Large intestine (tissue), 3 donors: ENCODE data around the gene KHSRP. TPM values are rescaled to one million over a fixed set of nuclear protein-coding genes. Genes with fewer than 3 reads are reported as not detected.
"Not testable (repeated sequence)": the region's sequence is repeated elsewhere in the genome, so short reads cannot be mapped to it uniquely, and the experiment has no call there.

Source experiments
- DNase-seq, 2 donors: peaks; one replicate each; pipeline versions ENCODE4 v3.0.0 to v3.0.0-alpha.2; 2013
- H3K27ac ChIP-seq: one replicate; pipeline ENCODE4 v1.5.1; 2013; ENCODE audit warnings: low read length
- H3K27me3 ChIP-seq: 2 replicates; pipeline ENCODE4 v1.6.1; 2013; ENCODE audit warnings: low read length; ENCODE audit not compliant: control insufficient read depth, insufficient read depth
- H3K36me3 ChIP-seq: 2 replicates; pipeline ENCODE4 v1.6.1; 2013; ENCODE audit warnings: low read length; ENCODE audit not compliant: control insufficient read depth, insufficient read depth
- H3K4me1 ChIP-seq: one replicate; pipeline ENCODE4 v1.6.1; 2013; ENCODE audit warnings: low read length; ENCODE audit not compliant: control insufficient read depth, insufficient read depth
- H3K4me3 ChIP-seq: one replicate; pipeline ENCODE4 v1.5.1; 2013; ENCODE audit warnings: low read length
- H3K9me3 ChIP-seq: one replicate; pipeline ENCODE4 v1.6.1; 2013; ENCODE audit warnings: mild to moderate bottlenecking, low read depth, low read length, moderate library complexity; ENCODE audit not compliant: control insufficient read depth
- WGBS: methylation state at CpG from one replicate; pipeline ENCODE4 v1.1.5; 2013; ENCODE audit warnings: low lambda C conversion rate; ENCODE audit not compliant: insufficient coverage; 5-methylcytosine and 5-hydroxymethylcytosine counted together
- polyA plus RNA-seq: library from polyadenylated mRNA; unstranded; fragments of 120-200 nt; gene quantifications from one replicate; pipeline ENCODE4 v1.2.1, GENCODE V29; 2013

The KHSRP gene
- polyA plus RNA-seq, 1 donor, result 238 TPM

GRCh38 chr19:6431891-6432290, 7.3 kb upstream of the KHSRP start:
- no peak overlapping the region for H3K27ac ChIP-seq

GRCh38 chr19:6429419-6430221, 5.0 kb upstream of the KHSRP start:
- Histone ChIP-seq H3K9me3 (peaks cover 8% of the 10 kb centered on the region), H3K36me3 (no peaks in the 10 kb centered on the region)
- WGBS, result 33% methylated on average over 3 of the region's 20 CpGs

More at GRCh38 chr19:6431891-6432290, 7.3 kb upstream of the KHSRP start:
- no peaks in the 10 kb centered on the region for H3K9me3 ChIP-seq
- no peaks in the 10 kb centered on the region for H3K4me1 ChIP-seq
- DNase-seq, result no peak
- no CpG with 5 or more reads among the region's 11 CpGs for WGBS
- no peaks in the 10 kb centered on the region for H3K36me3 ChIP-seq
- H3K4me3 ChIP-seq, result no peak overlapping the region
- H3K27me3 ChIP-seq, result peaks cover 7% of the 10 kb centered on the region

GRCh38 chr19:6428692-6429418, 4.2 kb upstream of the KHSRP start:
- not testable (repeated sequence) for H3K4me1 ChIP-seq, H3K36me3 ChIP-seq, DNase-seq, H3K4me3 ChIP-seq, H3K27me3 ChIP-seq, H3K27ac ChIP-seq, H3K9me3 ChIP-seq
- no CpG with 5 or more reads among the region's 2 CpGs for WGBS

More at GRCh38 chr19:6429419-6430221, 5.0 kb upstream of the KHSRP start:
- DNase-seq, result no peak
- H3K27ac ChIP-seq, result no peak overlapping the region
- no peak overlapping the region for H3K4me3 ChIP-seq
- H3K27me3 ChIP-seq, result peaks cover 7% of the 10 kb centered on the region
- peaks cover 4% of the 10 kb centered on the region for H3K4me1 ChIP-seq

GRCh38 chr19:6427131-6427530, 2.5 kb upstream of the KHSRP start:
- Histone ChIP-seq H3K9me3 (peaks cover 8% of the 10 kb centered on the region), H3K27me3 (peaks cover 7% of the 10 kb centered on the region), H3K36me3 (peaks cover 5% of the 10 kb centered on the region), H3K27ac (no peak overlapping the region), H3K4me3 (no peak overlapping the region), H3K4me1 (peaks cover 12% of the 10 kb centered on the region)
- WGBS, result no CpG with 5 or more reads among the region's 18 CpGs
- DNase-seq, result no peak

- peaks cover 8% of the 10 kb centered on the region for H3K9me3 ChIP-seq
- H3K27ac ChIP-seq, result peak overlapping the region; percentile 55
- WGBS, result no CpG with 5 or more reads among the region's 21 CpGs
- H3K27me3 ChIP-seq, result peaks cover 7% of the 10 kb centered on the region
- peak overlapping the region; percentile 7 for H3K4me3 ChIP-seq
- H3K4me1 ChIP-seq, result peaks cover 12% of the 10 kb centered on the region
- no peak for DNase-seq
- peaks cover 16% of the 10 kb centered on the region for H3K36me3 ChIP-seq
Observed at GRCh38 chr19:6425732-6426620, 1.4 kb upstream of the KHSRP start.

- peaks cover 24% of the 10 kb centered on the region for H3K36me3 ChIP-seq
- peaks cover 12% of the 10 kb centered on the region for H3K4me1 ChIP-seq
- peaks cover 7% of the 10 kb centered on the region for H3K27me3 ChIP-seq
- H3K9me3 ChIP-seq, result peaks cover 8% of the 10 kb centered on the region
- peak; percentile 100 for DNase-seq
- whole genome bisulfite sequencing, result no CpG with 5 or more reads among the region's 43 CpGs
- peak overlapping the region; percentile 7 for H3K4me3 ChIP-seq
- peak overlapping the region; percentile 55 for H3K27ac ChIP-seq
Observed at GRCh38 chr19:6424939-6425731, 524 bp upstream of the KHSRP start.

- Histone ChIP-seq H3K4me1 (peaks cover 12% of the 10 kb centered on the region), H3K27ac (peak overlapping the region; percentile 41), H3K9me3 (peaks cover 8% of the 10 kb centered on the region), H3K4me3 (peak overlapping the region; percentile 83), H3K36me3 (peaks cover 39% of the 10 kb centered on the region), H3K27me3 (no peaks in the 10 kb centered on the region)
- WGBS, result no CpG with 5 or more reads among the region's 20 CpGs
- DNase-seq, result peak in 1 of 2 donors; percentile 54
Observed at GRCh38 chr19:6423499-6424194, 964 bp downstream of the KHSRP start.

GRCh38 chr19:6421075-6422014, 3.3 kb downstream of the KHSRP start:
- no peak for DNase-seq
- no CpG with 5 or more reads among the region's 20 CpGs for WGBS
- no peak overlapping the region for H3K4me3 ChIP-seq
- peaks cover 12% of the 10 kb centered on the region for H3K4me1 ChIP-seq
- H3K9me3 ChIP-seq, result peaks cover 8% of the 10 kb centered on the region
- H3K36me3 ChIP-seq, result peaks cover 62% of the 10 kb centered on the region
- H3K27me3 ChIP-seq, result no peaks in the 10 kb centered on the region
- no peak overlapping the region for H3K27ac ChIP-seq
